Endothelial cell of umbilical vein (primary cell): ENCODE data around the gene OMA1. TPM values are rescaled to one million over a fixed set of nuclear protein-coding genes. Genes with fewer than 3 reads are reported as not detected.

Experiments
- BruUV-seq: library from RNA; stranded (reverse); fragments of 400-500 nt; replicated peaks from 2 replicates; lab custom pipeline; 2021; lab: Mats Ljungman, UMichigan
- CTCF ChIA-PET: fragments of 300-600, 350-600 bp; sonication (Branson Sonifier 250); formaldehyde crosslinking; loops from one replicate; lab custom pipeline; 2021; ENCODE audit warnings: antibody characterized with exemption, inconsistent platforms; lab: Charles Lee
- POLR2A ChIA-PET: fragments of 300-600, 350-600 bp; sonication (Branson Sonifier 250); formaldehyde crosslinking; loops from one replicate; lab custom pipeline; 2021; ENCODE audit warnings: antibody characterized with exemption, inconsistent platforms; lab: Charles Lee
- DNase-seq: peaks from one replicate; pipeline ENCODE4 v3.0.0-alpha.2; 2011; ENCODE audit warnings: low read depth, low spot score
- FAIRE-seq: peaks from 2 replicates; lab custom pipeline; 2011; peaks lifted over from hg19 to GRCh38; lab: Jason Lieb, UNC
- H2AFZ ChIP-seq: 2 replicates; pipeline ENCODE4 v1.6.0; 2012; ENCODE audit warnings: low read depth, low read length, control low read depth, inconsistent platforms
- H3K27ac ChIP-seq: 2 replicates; pipeline ENCODE4 v1.5.1; 2011; ENCODE audit warnings: low read depth, mild to moderate bottlenecking, control low read depth, low read length, moderate library complexity; ENCODE audit not compliant: insufficient read depth
- H3K27me3 ChIP-seq, 2 experiments: 2 replicates each; pipeline versions ENCODE4 v1.6.0 to v1.6.1; 2011; ENCODE audit warnings: low read length in 2 of 2, mixed read lengths in 1 of 2; ENCODE audit not compliant: control insufficient read depth in 2 of 2, insufficient read depth in 2 of 2
- H3K36me3 ChIP-seq, 2 experiments: 2 replicates in 1 of 2; 3 replicates in 1 of 2; pipeline ENCODE4 v1.5.1; 2011; ENCODE audit warnings: low read length in 2 of 2, mild to moderate bottlenecking in 1 of 2, moderate library complexity in 1 of 2; ENCODE audit not compliant: control insufficient read depth in 2 of 2, insufficient read depth in 2 of 2; ENCODE audit errors: extremely low read depth in 1 of 2
- H3K4me1 ChIP-seq: 3 replicates; pipeline ENCODE4 v1.5.1; 2011; ENCODE audit warnings: mild to moderate bottlenecking, low read length; ENCODE audit not compliant: control insufficient read depth, insufficient read depth; ENCODE audit errors: extremely low read depth
- H3K4me2 ChIP-seq: 2 replicates; pipeline ENCODE4 v1.6.1; 2011; ENCODE audit warnings: low read length, control low read depth, mixed read lengths; ENCODE audit not compliant: insufficient read depth
- H3K4me3 ChIP-seq, 3 experiments: fragments of 200-600 bp in 1 of 3; sonication (generic), shearing (Covaris generic) in 1 of 3; replicated peaks in 1 of 3; 2 replicates each; pipeline ENCODE4 v1.5.1; 2011 to 2016; ENCODE audit warnings: control low read depth in 3 of 3, low read length in 3 of 3, mild to moderate bottlenecking in 2 of 3, inconsistent platforms in 1 of 3, low read depth in 1 of 3, moderate library complexity in 1 of 3; ENCODE audit not compliant: insufficient read depth in 1 of 3
- H3K79me2 ChIP-seq: 2 replicates; pipeline ENCODE4 v1.6.0; 2012; ENCODE audit warnings: low read length, inconsistent platforms; ENCODE audit not compliant: control insufficient read depth, insufficient read depth
- H3K9ac ChIP-seq: replicated peaks from 2 replicates; pipeline ENCODE3; 2011; ENCODE audit warnings: low read length, control low read depth; ENCODE audit not compliant: insufficient read depth; ENCODE audit errors: extremely low read depth
- H3K9me1 ChIP-seq: replicated peaks from 3 replicates; pipeline ENCODE4 v1.6.0; 2011; ENCODE audit warnings: mild to moderate bottlenecking, low read length; ENCODE audit not compliant: control insufficient read depth, insufficient read depth; ENCODE audit errors: extremely low read depth
- H3K9me3 ChIP-seq: replicated peaks from 2 replicates; pipeline ENCODE4 v1.5.1; 2012; ENCODE audit warnings: low read length, inconsistent platforms; ENCODE audit not compliant: control insufficient read depth, insufficient read depth
- H4K20me1 ChIP-seq: replicated peaks from 2 replicates; pipeline ENCODE3; 2011; ENCODE audit warnings: mild to moderate bottlenecking, low read length; ENCODE audit not compliant: control insufficient read depth, insufficient read depth; ENCODE audit errors: extremely low read depth
- CTCF ChIP-seq, 2 donors: IDR thresholded peaks; 1 replicate in 1 of 2; 2 replicates in 1 of 2; pipeline ENCODE4 v1.5.1; 2011; ENCODE audit warnings: low read length in 2 of 2, mild to moderate bottlenecking in 2 of 2, moderate library complexity in 2 of 2, control low read depth in 1 of 2, inconsistent platforms in 1 of 2, low read depth in 1 of 2; ENCODE audit not compliant: insufficient read depth in 1 of 2; ENCODE audit errors: extremely low read depth in 1 of 2
- EZH2 ChIP-seq: IDR thresholded peaks from 2 replicates; pipeline ENCODE4 v1.6.1; 2012; ENCODE audit warnings: borderline replicate concordance, low read depth, mild to moderate bottlenecking, moderate library complexity, low read length, inconsistent platforms; ENCODE audit not compliant: severe bottlenecking
- FOS ChIP-seq: IDR thresholded peaks from 2 replicates; pipeline ENCODE4 v1.6.1; 2011; ENCODE audit warnings: mild to moderate bottlenecking, low read length, moderate library complexity, borderline replicate concordance; ENCODE audit not compliant: insufficient read depth
- GATA2 ChIP-seq: IDR thresholded peaks from 2 replicates; pipeline ENCODE4 v1.7.0; 2011; ENCODE audit warnings: low read depth, mild to moderate bottlenecking, moderate library complexity, mixed read lengths, low read length; ENCODE audit not compliant: insufficient read length, insufficient read depth
- JUN ChIP-seq: IDR thresholded peaks from 2 replicates; pipeline ENCODE4 v1.6.1; 2011; ENCODE audit warnings: borderline replicate concordance, low read depth; ENCODE audit not compliant: insufficient read length, insufficient read depth
- MAX ChIP-seq: IDR thresholded peaks from 2 replicates; pipeline ENCODE4 v1.6.1; 2011; ENCODE audit not compliant: insufficient read depth, insufficient read length
- MYC ChIP-seq: IDR thresholded peaks from one replicate; pipeline ENCODE4 v1.6.1; 2011; ENCODE audit warnings: mild to moderate bottlenecking, low read depth, low read length
- POLR2A ChIP-seq: IDR thresholded peaks from 2 replicates; pipeline ENCODE4 v1.6.1; 2012; ENCODE audit warnings: low read depth, mild to moderate bottlenecking, control low read depth, low read length
- POLR2AphosphoS5 ChIP-seq: IDR thresholded peaks from 2 replicates; pipeline ENCODE4 v1.6.1; 2012; ENCODE audit warnings: low read depth, mild to moderate bottlenecking, control low read depth, low read length, moderate library complexity; ENCODE audit not compliant: insufficient read depth
- dilution Hi-C: fragments of 300-500 bp; cut with MboI; formaldehyde crosslinking; loops from one replicate; pipeline ENCODE4 v1.15.0; 2019; ENCODE audit warnings: low sequenced_read_pairs; ENCODE audit not compliant: extremely low pct_ligation_motif_present
- intact Hi-C: fragments of 100-400 bp; cut with micrococcal nuclease; formaldehyde crosslinking; loops from one replicate; pipeline ENCODE4 v1.10.0; 2022
- polyA plus RNA-seq, 4 experiments: library from polyadenylated mRNA; depleted of rRNA in 3 of 4; stranded (reverse) in 3 of 4; unstranded in 1 of 4; fragments of >200 nt; gene quantifications; 2 replicates each; pipeline versions ENCODE4 v1.2.1 to v1.2.3, GENCODE V29; 2011 to 2012; ENCODE audit warnings: missing spikeins in 1 of 4
- total RNA-seq: library from RNA; stranded (reverse); gene quantifications from 2 replicates; pipeline ENCODE4 v1.2.3, GENCODE V29; 2021

The OMA1 gene
- total and polyA plus RNA-seq, 2 donors (not counting 3 experiments of a cell fraction or from before 2014, with no cell fraction given) = 4.0 to 4.6 TPM

- no peaks in the 10 kb centered on the region for H3K4me1 ChIP-seq
- dilution Hi-C loops = no loop called here
- BruUV-seq = no TSS peak
- no peaks in the 10 kb centered on the region for H3K9me3 ChIP-seq
- no peaks in the 10 kb centered on the region for H4K20me1 ChIP-seq
- ChIA-PET CTCF (no interaction called here), POLR2A (no interaction called here)
- H3K4me2 ChIP-seq = no peak overlapping the region
- DNase-seq (no peak), FAIRE-seq (no peak)
- no peaks in the 10 kb centered on the region for H3K79me2 ChIP-seq
- H3K9me1 ChIP-seq = no peaks in the 10 kb centered on the region
- no peak overlapping the region for H3K4me3 ChIP-seq
- no peaks in the 10 kb centered on the region for H3K36me3 ChIP-seq
- no peaks in the 10 kb centered on the region for H3K27me3 ChIP-seq
- no peak overlapping the region for H3K9ac ChIP-seq
- TF ChIP-seq CTCF (IDR thresholded peaks at IDR 0.05; ENCODE audit: extremely low read depth in 1 of 2, insufficient read depth in 1 of 2, low read depth in 1 of 2, low read length in 2 of 2) (no peak), POLR2A (no peak), POLR2AphosphoS5 (no peak), MYC (no peak), EZH2 (no peak), FOS (no peak), JUN (no peak), GATA2 (no peak), MAX (no peak)
- H3K27ac ChIP-seq = no peak overlapping the region
- intact Hi-C loops = no loop called here
- no peak overlapping the region for H2AFZ ChIP-seq
Measured at GRCh38 chr1:58456470-58456869, 90.1 kb downstream of the OMA1 start.
